MM.1S (cell line): ENCODE measurements around the gene TBC1D32.

ENCODE experiments used
- EZH2 ChIP-seq: fragments of 300-600 bp; sonication (generic); optimal IDR thresholded peaks from 2 replicates; pipeline ENCODE3; 2017; ENCODE audit warnings: low read depth, mild to moderate bottlenecking, antibody characterized with exemption, low read length, mixed read lengths
- TF ChIP-seq, protein P1 (sequence below): fragments of 300-600 bp; sonication (generic); IDR thresholded peaks from 2 replicates; pipeline ENCODE4 v1.5.1; 2016; ENCODE audit warnings: antibody characterized with exemption, low read length, mixed read lengths

DNA sequence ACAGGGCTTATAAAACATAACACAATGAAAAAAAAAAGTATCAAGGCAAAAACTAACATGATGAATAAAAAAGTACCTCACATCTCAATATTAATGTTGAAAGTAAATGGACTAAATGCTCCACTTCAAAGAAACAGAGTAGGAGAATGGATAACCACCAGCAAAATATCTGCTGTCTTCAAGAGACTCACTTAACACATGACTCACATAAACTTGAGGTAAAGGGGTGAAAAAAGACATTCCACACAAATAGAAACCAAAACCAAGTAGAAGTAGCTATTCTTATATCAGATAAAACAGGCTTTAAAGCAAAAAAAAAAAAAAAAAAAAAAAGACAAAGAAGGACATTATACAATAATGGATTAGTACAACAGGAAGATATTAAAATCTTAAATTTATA, 86.9 kb downstream of the TBC1D32 start:
- TF ChIP-seq, protein P1, sequence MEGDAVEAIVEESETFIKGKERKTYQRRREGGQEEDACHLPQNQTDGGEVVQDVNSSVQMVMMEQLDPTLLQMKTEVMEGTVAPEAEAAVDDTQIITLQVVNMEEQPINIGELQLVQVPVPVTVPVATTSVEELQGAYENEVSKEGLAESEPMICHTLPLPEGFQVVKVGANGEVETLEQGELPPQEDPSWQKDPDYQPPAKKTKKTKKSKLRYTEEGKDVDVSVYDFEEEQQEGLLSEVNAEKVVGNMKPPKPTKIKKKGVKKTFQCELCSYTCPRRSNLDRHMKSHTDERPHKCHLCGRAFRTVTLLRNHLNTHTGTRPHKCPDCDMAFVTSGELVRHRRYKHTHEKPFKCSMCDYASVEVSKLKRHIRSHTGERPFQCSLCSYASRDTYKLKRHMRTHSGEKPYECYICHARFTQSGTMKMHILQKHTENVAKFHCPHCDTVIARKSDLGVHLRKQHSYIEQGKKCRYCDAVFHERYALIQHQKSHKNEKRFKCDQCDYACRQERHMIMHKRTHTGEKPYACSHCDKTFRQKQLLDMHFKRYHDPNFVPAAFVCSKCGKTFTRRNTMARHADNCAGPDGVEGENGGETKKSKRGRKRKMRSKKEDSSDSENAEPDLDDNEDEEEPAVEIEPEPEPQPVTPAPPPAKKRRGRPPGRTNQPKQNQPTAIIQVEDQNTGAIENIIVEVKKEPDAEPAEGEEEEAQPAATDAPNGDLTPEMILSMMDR: no peak
- TF ChIP-seq EZH2: no peak
